ENCODE results near the gene NUP210L. TPM values are rescaled to one million over a fixed set of nuclear protein-coding genes. Genes with fewer than 3 reads are reported as not detected.

Gene NUP210L
- total and polyA plus RNA-seq, 2 donors (not counting 3 experiments of a cell fraction or from before 2014, with no cell fraction given): 0.01 to 0.07 TPM

GRCh38 chr1:154115180-154115579, 39.7 kb downstream of the NUP210L start:
- no peaks in the 10 kb centered on the region for H3K27me3 ChIP-seq (ENCODE audit: control insufficient read depth in 2 of 2, insufficient read depth in 2 of 2, low read length in 2 of 2)
- H3K9ac ChIP-seq (replicated peaks; ENCODE audit: extremely low read depth, insufficient read depth, low read length): no peak overlapping the region
- intact Hi-C loops (cut with micrococcal nuclease): loop anchor here (10.0 kb wide), 1 partner anchor 90 kb away; no protein-coding TSS in a partner anchor
- TF ChIP-seq GATA2 (IDR thresholded peaks at IDR 0.05; ENCODE audit: insufficient read depth, insufficient read length, low read depth, low read length) (no peak), MYC (IDR thresholded peaks at IDR 0.05; ENCODE audit: low read depth, low read length) (no peak), FOS (IDR thresholded peaks at IDR 0.05; ENCODE audit: borderline replicate concordance, insufficient read depth, low read length) (no peak), POLR2AphosphoS5 (IDR thresholded peaks at IDR 0.05; ENCODE audit: insufficient read depth, low read depth, low read length) (no peak), CTCF (IDR thresholded peaks at IDR 0.05; ENCODE audit: extremely low read depth in 1 of 2, insufficient read depth in 1 of 2, low read depth in 1 of 2, low read length in 2 of 2) (no peak), EZH2 (IDR thresholded peaks at IDR 0.05; ENCODE audit: borderline replicate concordance, low read depth, low read length, severe bottlenecking) (no peak), JUN (IDR thresholded peaks at IDR 0.05; ENCODE audit: borderline replicate concordance, insufficient read depth, insufficient read length, low read depth) (no peak), POLR2A (IDR thresholded peaks at IDR 0.05; ENCODE audit: low read depth, low read length) (no peak), MAX (IDR thresholded peaks at IDR 0.05; ENCODE audit: insufficient read depth, insufficient read length) (no peak)
- POLR2A ChIA-PET: no interaction called here
- H4K20me1 ChIP-seq (replicated peaks; ENCODE audit: control insufficient read depth, extremely low read depth, insufficient read depth, low read length): no peaks in the 10 kb centered on the region
- CTCF ChIA-PET: no interaction called here
- DNase-seq (ENCODE audit: low read depth, low spot score) (no peak), FAIRE-seq (no peak)
- no peaks in the 10 kb centered on the region for H3K36me3 ChIP-seq (ENCODE audit: control insufficient read depth in 2 of 2, extremely low read depth in 1 of 2, insufficient read depth in 2 of 2, low read length in 2 of 2)
- dilution Hi-C loops (cut with MboI; ENCODE audit: extremely low pct_ligation_motif_present, low sequenced_read_pairs): no loop called here
- H2AFZ ChIP-seq (ENCODE audit: low read depth, low read length): no peak overlapping the region
- H3K9me3 ChIP-seq (replicated peaks; ENCODE audit: control insufficient read depth, insufficient read depth, low read length): no peaks in the 10 kb centered on the region
- no peaks in the 10 kb centered on the region for H3K4me1 ChIP-seq (ENCODE audit: control insufficient read depth, extremely low read depth, insufficient read depth, low read length)
- H3K79me2 ChIP-seq (ENCODE audit: control insufficient read depth, insufficient read depth, low read length): no peaks in the 10 kb centered on the region
- H3K27ac ChIP-seq (ENCODE audit: insufficient read depth, low read depth, low read length): no peak overlapping the region
- H3K4me3 ChIP-seq (replicated peaks in 1 of 3; ENCODE audit: insufficient read depth in 1 of 3, low read depth in 1 of 3, low read length in 3 of 3): no peak overlapping the region
- no TSS peak for BruUV-seq (replicated peaks)
- H3K4me2 ChIP-seq (ENCODE audit: insufficient read depth, low read length): no peak overlapping the region
- no peaks in the 10 kb centered on the region for H3K9me1 ChIP-seq (replicated peaks; ENCODE audit: control insufficient read depth, extremely low read depth, insufficient read depth, low read length)

Measured in endothelial cell of umbilical vein (primary cell).